HG03342 (cell line): ENCODE data around the gene HBD.

Source experiments
- ATAC-seq: cut with Tn5 transposase; IDR thresholded peaks from one replicate; pipeline ENCODE4 v1.9.1; 2021; ENCODE audit warnings: mild to moderate bottlenecking, moderate library complexity; ENCODE audit not compliant: unreplicated experiment

HBD gene

GRCh38 chr11:5196731-5197130, 37.6 kb downstream of the HBD start:
- no peak for ATAC-seq

GRCh38 chr11:5196067-5196466, 38.2 kb downstream of the HBD start:
- no peak for ATAC-seq

GRCh38 chr11:5192738-5193137, 41.5 kb downstream of the HBD start:
- no peak for ATAC-seq

GRCh38 chr11:5188201-5188600, 46.1 kb downstream of the HBD start:
- ATAC-seq, result no peak
